Endothelial cell (in vitro differentiated cells): ENCODE data around the gene KRT33B. TPM values are rescaled to one million over a fixed set of nuclear protein-coding genes. Genes with fewer than 3 reads are reported as not detected.

ENCODE experiments used
- DNase-seq: peaks from one replicate; pipeline ENCODE4 v3.0.0; 2021; ENCODE audit warnings: low spot score
- H3K27ac Mint-ChIP-seq: one replicate; pipeline ENCODE4 v1.8.0; 2021; ENCODE audit warnings: mixed read lengths, inconsistent platforms; ENCODE audit not compliant: unreplicated experiment
- H3K27me3 Mint-ChIP-seq: one replicate; pipeline ENCODE4 v1.8.0; 2021; ENCODE audit warnings: mild to moderate bottlenecking, moderate library complexity, mixed read lengths, inconsistent platforms; ENCODE audit not compliant: unreplicated experiment
- H3K36me3 Mint-ChIP-seq: one replicate; pipeline ENCODE4 v1.8.0; 2021; ENCODE audit warnings: mild to moderate bottlenecking, low read depth, mixed read lengths, inconsistent platforms; ENCODE audit not compliant: unreplicated experiment
- H3K4me1 Mint-ChIP-seq: one replicate; pipeline ENCODE4 v1.8.0; 2021; ENCODE audit warnings: mild to moderate bottlenecking, mixed read lengths, inconsistent platforms; ENCODE audit not compliant: unreplicated experiment
- H3K4me3 Mint-ChIP-seq: one replicate; pipeline ENCODE4 v1.8.0; 2021; ENCODE audit warnings: mild to moderate bottlenecking, mixed read lengths, inconsistent platforms; ENCODE audit not compliant: unreplicated experiment
- H3K9me3 Mint-ChIP-seq: one replicate; pipeline ENCODE4 v1.8.0; 2021; ENCODE audit warnings: mixed read lengths, inconsistent platforms; ENCODE audit not compliant: unreplicated experiment
- total RNA-seq: library from RNA; stranded (reverse); fragmentation: NEBNext Ultra II Directional; extraction: Animal tissue kit (Norgen Biotek cat#: 25700); gene quantifications from one replicate; pipeline ENCODE4 v1.2.1, GENCODE V29; 2021; ENCODE audit not compliant: unreplicated experiment
- TF ChIP-seq, protein P1 (sequence below): fragments of 200-600 bp; sonication (generic); IDR thresholded peaks from one replicate; pipeline ENCODE4 v1.5.0; 2021; ENCODE audit warnings: antibody characterized with exemption; ENCODE audit not compliant: unreplicated experiment

Gene KRT33B
- total RNA-seq, 1 donor from 2014 or later: not detected

DNA sequence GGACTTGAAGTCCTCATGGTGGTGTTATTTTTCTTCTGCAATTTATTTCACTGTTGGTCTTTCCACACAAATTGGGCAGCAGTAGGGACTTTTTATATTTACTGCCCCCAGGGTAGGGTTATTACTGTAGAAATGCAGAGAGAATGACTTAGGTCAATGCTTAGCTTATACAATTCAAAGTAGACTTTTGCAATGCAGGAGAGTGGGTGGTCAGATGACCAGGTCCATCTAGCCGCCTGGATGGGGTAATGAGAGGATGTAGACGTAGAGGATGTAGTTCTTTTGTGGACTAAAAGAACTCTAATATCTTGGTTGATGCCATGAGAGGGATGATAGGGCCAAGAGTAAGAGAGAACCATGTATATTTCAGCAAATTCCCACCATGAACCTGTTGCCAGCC lies 51.4 kb downstream of the KRT33B start:
- H3K27me3 Mint-ChIP-seq: no peaks in the 10 kb centered on the region
- peaks cover 3% of the 10 kb centered on the region for H3K36me3 Mint-ChIP-seq
- no peak overlapping the region for H3K27ac Mint-ChIP-seq
- no peak for DNase-seq
- H3K4me3 Mint-ChIP-seq: no peak overlapping the region
- TF ChIP-seq, protein P1, sequence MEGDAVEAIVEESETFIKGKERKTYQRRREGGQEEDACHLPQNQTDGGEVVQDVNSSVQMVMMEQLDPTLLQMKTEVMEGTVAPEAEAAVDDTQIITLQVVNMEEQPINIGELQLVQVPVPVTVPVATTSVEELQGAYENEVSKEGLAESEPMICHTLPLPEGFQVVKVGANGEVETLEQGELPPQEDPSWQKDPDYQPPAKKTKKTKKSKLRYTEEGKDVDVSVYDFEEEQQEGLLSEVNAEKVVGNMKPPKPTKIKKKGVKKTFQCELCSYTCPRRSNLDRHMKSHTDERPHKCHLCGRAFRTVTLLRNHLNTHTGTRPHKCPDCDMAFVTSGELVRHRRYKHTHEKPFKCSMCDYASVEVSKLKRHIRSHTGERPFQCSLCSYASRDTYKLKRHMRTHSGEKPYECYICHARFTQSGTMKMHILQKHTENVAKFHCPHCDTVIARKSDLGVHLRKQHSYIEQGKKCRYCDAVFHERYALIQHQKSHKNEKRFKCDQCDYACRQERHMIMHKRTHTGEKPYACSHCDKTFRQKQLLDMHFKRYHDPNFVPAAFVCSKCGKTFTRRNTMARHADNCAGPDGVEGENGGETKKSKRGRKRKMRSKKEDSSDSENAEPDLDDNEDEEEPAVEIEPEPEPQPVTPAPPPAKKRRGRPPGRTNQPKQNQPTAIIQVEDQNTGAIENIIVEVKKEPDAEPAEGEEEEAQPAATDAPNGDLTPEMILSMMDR: no peak
- no peaks in the 10 kb centered on the region for H3K9me3 Mint-ChIP-seq
- no peaks in the 10 kb centered on the region for H3K4me1 Mint-ChIP-seq

DNA sequence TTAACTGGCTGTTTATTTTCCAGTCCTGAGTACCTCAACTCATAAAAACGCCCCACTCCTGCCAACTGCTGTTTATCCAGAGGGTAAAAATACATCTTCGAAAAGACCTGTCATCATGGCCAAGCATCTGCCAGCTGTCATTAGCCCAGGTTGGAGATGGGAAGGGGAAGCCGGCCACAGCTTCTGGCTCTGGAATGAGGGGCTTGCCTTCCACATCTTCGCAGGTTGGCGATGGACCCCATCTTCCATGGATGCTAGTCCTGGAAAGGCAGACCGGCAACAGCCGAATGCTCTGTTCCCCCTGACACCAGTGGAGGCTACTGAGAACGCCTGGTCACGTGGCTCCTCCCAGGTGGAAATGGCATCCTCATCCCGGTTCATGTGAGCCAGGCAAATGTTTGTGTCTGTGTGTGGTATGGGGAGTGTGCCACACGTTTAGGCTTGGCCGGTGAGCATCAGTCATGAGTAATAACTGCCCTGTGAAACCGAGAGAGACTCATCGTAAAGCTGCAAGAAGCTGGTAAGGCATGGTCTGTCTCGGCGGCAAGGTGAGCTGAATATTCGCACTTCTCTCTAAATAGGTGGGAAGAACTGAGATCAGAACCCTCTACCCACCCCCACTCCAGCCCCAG lies 53.7 kb downstream of the KRT33B start:
- H3K4me1 Mint-ChIP-seq: no peaks in the 10 kb centered on the region
- TF ChIP-seq, protein P1: no peak
- no peak overlapping the region for H3K27ac Mint-ChIP-seq
- H3K4me3 Mint-ChIP-seq: no peak overlapping the region
- no peaks in the 10 kb centered on the region for H3K36me3 Mint-ChIP-seq
- no peaks in the 10 kb centered on the region for H3K27me3 Mint-ChIP-seq
- DNase-seq: no peak
- no peaks in the 10 kb centered on the region for H3K9me3 Mint-ChIP-seq

GRCh38 chr17:41315204-41315794 lies 54.3 kb downstream of the KRT33B start, which contains the start of gene KRTAP17-1:
TSS of gene KRTAP17-1 (minus strand) at chr17:41315710. CDS start at chr17:41315650, 60 bp downstream.
- H3K4me1 Mint-ChIP-seq: no peaks in the 10 kb centered on the region
- H3K9me3 Mint-ChIP-seq: no peaks in the 10 kb centered on the region
- H3K4me3 Mint-ChIP-seq: no peak within 1 kb of the TSS
- no peak for DNase-seq
- H3K36me3 Mint-ChIP-seq: no peaks in the 10 kb centered on the region
- H3K27me3 Mint-ChIP-seq: no peaks in the 10 kb centered on the region
- TF ChIP-seq, protein P1: no peak
- no peak within 1 kb of the TSS for H3K27ac Mint-ChIP-seq

Other genes with a start within 250 kb of the KRT33B start
- not detected for gene KRTAP4-12, start 245.6 kb downstream of the KRT33B start, total RNA-seq
- not detected for gene KRTAP4-6, start 229.3 kb downstream of the KRT33B start, total RNA-seq
- gene KRTAP4-5, start 220.0 kb downstream of the KRT33B start, total RNA-seq: not detected
- gene KRTAP4-4, start 209.1 kb downstream of the KRT33B start, total RNA-seq: not detected
- not detected for gene KRTAP4-3, start 201.6 kb downstream of the KRT33B start, total RNA-seq
- not detected for gene KRTAP4-2, start 191.6 kb downstream of the KRT33B start, total RNA-seq
- not detected for gene KRTAP4-1, start 184.9 kb downstream of the KRT33B start, total RNA-seq
- not detected for gene KRTAP9-1, start 179.9 kb downstream of the KRT33B start, total RNA-seq
- not detected for gene KRTAP9-2, start 143.2 kb downstream of the KRT33B start, total RNA-seq
- gene KRTAP9-3, start 137.4 kb downstream of the KRT33B start, total RNA-seq: not detected
- gene KRTAP9-8, start 131.8 kb downstream of the KRT33B start, total RNA-seq: not detected
- not detected for gene KRTAP9-4, start 120.1 kb downstream of the KRT33B start, total RNA-seq
- not detected for gene KRTAP9-9, start 114.4 kb downstream of the KRT33B start, total RNA-seq
- gene KRTAP9-6, start 104.4 kb downstream of the KRT33B start, total RNA-seq: not detected
- gene KRTAP9-7, start 94.1 kb downstream of the KRT33B start, total RNA-seq: not detected
- not detected for gene KRTAP29-1, start 67.0 kb downstream of the KRT33B start, total RNA-seq
- not detected for gene KRTAP16-1, start 60.5 kb downstream of the KRT33B start, total RNA-seq
- not detected for gene KRTAP17-1, start 54.1 kb downstream of the KRT33B start, total RNA-seq
- gene KRT33A, start 19.0 kb downstream of the KRT33B start, total RNA-seq: not detected
- gene KRT34, start 12.5 kb upstream of the KRT33B start, total RNA-seq: not detected
- not detected for gene KRT31, start 27.8 kb upstream of the KRT33B start, total RNA-seq
- gene KRT37, start 54.8 kb upstream of the KRT33B start, total RNA-seq: not detected
- gene KRT38, start 71.2 kb upstream of the KRT33B start, total RNA-seq: not detected
- gene KRT32, start 97.6 kb upstream of the KRT33B start, total RNA-seq: not detected
- gene KRT35, start 111.3 kb upstream of the KRT33B start, total RNA-seq: not detected
- gene KRT36, start 120.1 kb upstream of the KRT33B start, total RNA-seq: not detected
- gene KRT13, start 135.8 kb upstream of the KRT33B start, total RNA-seq: not detected
- not detected for gene KRT15, start 149.1 kb upstream of the KRT33B start, total RNA-seq
- 4.5 TPM for gene KRT19, start 158.5 kb upstream of the KRT33B start, total RNA-seq
- not detected for gene KRT9, start 202.2 kb upstream of the KRT33B start, total RNA-seq
- gene KRT14, start 217.1 kb upstream of the KRT33B start, total RNA-seq: not detected
- gene KRT16, start 243.0 kb upstream of the KRT33B start, total RNA-seq: not detected